H1 (cell line): Measurements from ENCODE around the gene FBXO41. TPM values are rescaled to one million over a fixed set of nuclear protein-coding genes. Genes with fewer than 3 reads are reported as not detected.

ENCODE experiments used
- CTCF ChIA-PET: fragments of 300-600 bp; sonication (Branson Sonifier 250); formaldehyde crosslinking; loops from one replicate; lab custom pipeline; 2021; ENCODE audit not compliant: partially characterized antibody; lab: Charles Lee
- POLR2A ChIA-PET: fragments of 300-600 bp; sonication (Branson Sonifier 250); formaldehyde crosslinking; loops from one replicate; lab custom pipeline; 2021; ENCODE audit warnings: inconsistent platforms; ENCODE audit not compliant: partially characterized antibody; lab: Charles Lee
- DNase-seq, 2 experiments: peaks; one replicate each; pipeline versions ENCODE4 v3.0.0 to v3.0.0-alpha.2; 2010 to 2022; ENCODE audit warnings: low spot score in 2 of 2, low read depth in 1 of 2, mixed read lengths in 1 of 2
- FAIRE-seq: peaks from 2 replicates; lab custom pipeline; 2011; peaks lifted over from hg19 to GRCh38; lab: Jason Lieb, UNC
- H2AFZ ChIP-seq: 2 replicates; pipeline ENCODE4 v1.8.1; 2012; ENCODE audit warnings: low read length, inconsistent platforms
- H2AK5ac ChIP-seq: 2 replicates; pipeline ENCODE4 v1.6.1; 2013; ENCODE audit warnings: low read depth, low read length
- H2BK120ac ChIP-seq: replicated peaks from 2 replicates; pipeline ENCODE3; 2013; ENCODE audit warnings: low read depth, low read length, inconsistent platforms
- H2BK12ac ChIP-seq: 2 replicates; pipeline ENCODE4 v1.6.1; 2013; ENCODE audit warnings: low read depth, low read length
- H2BK15ac ChIP-seq: 2 replicates; pipeline ENCODE4 v1.6.1; 2013; ENCODE audit warnings: low read length
- H2BK20ac ChIP-seq: 2 replicates; pipeline ENCODE4 v1.6.1; 2013; ENCODE audit warnings: low read length
- H2BK5ac ChIP-seq: 2 replicates; pipeline ENCODE4 v1.6.1; 2013; ENCODE audit warnings: low read depth, low read length
- H3K14ac ChIP-seq: 2 replicates; pipeline ENCODE4 v1.6.1; 2013; ENCODE audit warnings: inconsistent platforms; ENCODE audit not compliant: insufficient read length
- H3K18ac ChIP-seq: 2 replicates; pipeline ENCODE4 v1.6.1; 2013; ENCODE audit warnings: low read length; ENCODE audit errors: extremely low read depth
- H3K23ac ChIP-seq: 2 replicates; pipeline ENCODE4 v1.6.1; 2013; ENCODE audit warnings: inconsistent platforms; ENCODE audit not compliant: insufficient read length
- H3K23me2 ChIP-seq: 2 replicates; pipeline ENCODE4 v1.6.1; 2013; ENCODE audit warnings: low read depth, low read length
- H3K27ac ChIP-seq: 2 replicates; pipeline ENCODE4 v1.6.1; 2011; ENCODE audit warnings: low read depth, low read length, inconsistent platforms
- H3K27me3 ChIP-seq, 4 experiments: replicated peaks in 1 of 4; 1 replicate in 1 of 4; 2 replicates in 3 of 4; pipeline versions ENCODE4 v1.6.1 to v1.8.1; 2011 to 2013; ENCODE audit warnings: low read length in 3 of 4, mild to moderate bottlenecking in 3 of 4, inconsistent platforms in 2 of 4, mixed read lengths in 2 of 4, moderate library complexity in 1 of 4; ENCODE audit not compliant: control insufficient read depth in 3 of 4, insufficient read depth in 3 of 4; ENCODE audit errors: extremely low read depth in 1 of 4
- H3K36me3 ChIP-seq, 4 experiments: 2 replicates each; pipeline versions ENCODE4 v1.6.1 to v1.8.1; 2011 to 2013; ENCODE audit warnings: mild to moderate bottlenecking in 4 of 4, low read length in 3 of 4, moderate library complexity in 2 of 4, control low read depth in 1 of 4, inconsistent platforms in 1 of 4; ENCODE audit not compliant: insufficient read depth in 4 of 4, control insufficient read depth in 2 of 4
- H3K4ac ChIP-seq: replicated peaks from 2 replicates; pipeline ENCODE3; 2013; ENCODE audit warnings: low read length, low read depth, mixed read lengths, inconsistent platforms; ENCODE audit not compliant: insufficient read length
- H3K4me1 ChIP-seq, 4 experiments: replicated peaks in 1 of 4; 1 replicate in 1 of 4; 2 replicates in 3 of 4; pipeline versions ENCODE4 v1.6.1 to v1.8.1; 2011 to 2013; ENCODE audit warnings: low read length in 3 of 4, inconsistent platforms in 2 of 4, mixed read lengths in 1 of 4; ENCODE audit not compliant: insufficient read depth in 4 of 4, control insufficient read depth in 3 of 4
- H3K4me2 ChIP-seq, 2 experiments: 2 replicates each; pipeline versions ENCODE4 v1.6.1 to v1.8.1; 2011 to 2013; ENCODE audit warnings: low read depth in 2 of 2, low read length in 2 of 2, control low read depth in 1 of 2, inconsistent platforms in 1 of 2, mild to moderate bottlenecking in 1 of 2; ENCODE audit not compliant: insufficient read depth in 1 of 2
- H3K4me3 ChIP-seq, 4 experiments: fragments of 200-600, 300-600 bp in 1 of 4; sonication (generic), shearing (Covaris generic), sonication (Bioruptor Twin) in 1 of 4; 2 replicates each; pipeline versions ENCODE4 v1.5.1 to v1.8.1; 2011 to 2016; ENCODE audit warnings: low read length in 4 of 4, low read depth in 3 of 4, control low read depth in 2 of 4, inconsistent platforms in 2 of 4, mild to moderate bottlenecking in 2 of 4, mixed read lengths in 1 of 4, moderate library complexity in 1 of 4; ENCODE audit not compliant: insufficient read depth in 2 of 4; ENCODE audit errors: extremely low read depth in 1 of 4
- H3K56ac ChIP-seq: replicated peaks from 2 replicates; pipeline ENCODE3; 2013; ENCODE audit warnings: low read depth, mild to moderate bottlenecking, mixed read lengths, low read length, inconsistent platforms; ENCODE audit not compliant: insufficient read length
- H3K79me1 ChIP-seq: 2 replicates; pipeline ENCODE4 v1.6.1; 2013; ENCODE audit warnings: low read depth, low read length, control low read depth
- H3K79me2 ChIP-seq, 2 experiments: 2 replicates each; pipeline versions ENCODE4 v1.6.1 to v1.8.1; 2012 to 2013; ENCODE audit warnings: low read length in 2 of 2, mild to moderate bottlenecking in 2 of 2, inconsistent platforms in 1 of 2; ENCODE audit not compliant: insufficient read depth in 2 of 2, control insufficient read depth in 1 of 2
- H3K9ac ChIP-seq, 4 experiments: replicated peaks in 1 of 4; 1 replicate in 1 of 4; 2 replicates in 3 of 4; pipeline versions ENCODE4 v1.6.1 to v1.8.1; 2011 to 2013; ENCODE audit warnings: low read depth in 3 of 4, low read length in 3 of 4, control low read depth in 2 of 4, mild to moderate bottlenecking in 2 of 4, moderate library complexity in 2 of 4, inconsistent platforms in 1 of 4; ENCODE audit errors: extremely low read depth in 1 of 4
- H3K9me3 ChIP-seq, 2 experiments: 2 replicates each; pipeline versions ENCODE4 v1.6.1 to v1.8.1; 2012 to 2013; ENCODE audit warnings: mild to moderate bottlenecking in 2 of 2, moderate library complexity in 2 of 2, control low read depth in 1 of 2, inconsistent platforms in 1 of 2, low read depth in 1 of 2, low read length in 1 of 2, mixed read lengths in 1 of 2; ENCODE audit not compliant: insufficient read depth in 2 of 2
- H4K20me1 ChIP-seq, 2 experiments: replicated peaks in 1 of 2; 2 replicates each; pipeline versions ENCODE3 to v1.8.1; 2011 to 2013; ENCODE audit warnings: inconsistent platforms in 2 of 2, low read length in 2 of 2, mild to moderate bottlenecking in 1 of 2; ENCODE audit not compliant: insufficient read depth in 2 of 2, control insufficient read depth in 1 of 2
- H4K5ac ChIP-seq: 2 replicates; pipeline ENCODE4 v1.6.1; 2013; ENCODE audit warnings: low read length, low read depth, mixed read lengths, inconsistent platforms; ENCODE audit not compliant: insufficient read length
- H4K8ac ChIP-seq: 2 replicates; pipeline ENCODE4 v1.8.0; 2013; ENCODE audit warnings: mild to moderate bottlenecking, moderate library complexity, low read length, inconsistent platforms; ENCODE audit not compliant: insufficient read depth; ENCODE audit errors: extremely low read depth
- H4K91ac ChIP-seq: replicated peaks from 2 replicates; pipeline ENCODE3; 2013; ENCODE audit warnings: low read length, mixed read lengths, inconsistent platforms; ENCODE audit not compliant: insufficient read length
- ATF3 ChIP-seq: IDR thresholded peaks from 2 replicates; pipeline ENCODE4 v1.6.1; 2011; ENCODE audit warnings: low read depth, mild to moderate bottlenecking, low read length; ENCODE audit not compliant: insufficient read depth
- BACH1 ChIP-seq: IDR thresholded peaks from 2 replicates; pipeline ENCODE4 v1.6.1; 2012; ENCODE audit warnings: low read length, improper control_type of control experiment
- CBX5 ChIP-seq: fragments of 300-800, 300-1000 bp; sonication (generic); IDR thresholded peaks from 2 replicates; pipeline ENCODE4 v1.7.1; 2016; ENCODE audit warnings: antibody characterized with exemption, low read length, low read depth
- CREB1 ChIP-seq: IDR thresholded peaks from 2 replicates; pipeline ENCODE4 v1.6.1; 2012; ENCODE audit warnings: inconsistent platforms
- EZH2 ChIP-seq: fragments of 200-600 bp; sonication (generic); IDR thresholded peaks from 2 replicates; pipeline ENCODE4 v1.7.1; 2012; ENCODE audit warnings: low read depth, mild to moderate bottlenecking, moderate library complexity, low read length, inconsistent platforms; ENCODE audit not compliant: severe bottlenecking
- HDAC6 ChIP-seq: IDR thresholded peaks from one replicate; pipeline ENCODE4 v1.7.1; 2012; ENCODE audit warnings: low read depth, mild to moderate bottlenecking, inconsistent platforms, low read length, moderate library complexity
- PHF8 ChIP-seq: fragments of 200-600 bp; sonication (generic); conservative IDR thresholded peaks from 2 replicates; pipeline ENCODE4 v1.7.1; 2012; ENCODE audit warnings: low read depth, mild to moderate bottlenecking, inconsistent platforms, low read length, moderate library complexity
- RAD21 ChIP-seq, 2 experiments: IDR thresholded peaks in 1 of 2; conservative IDR thresholded peaks in 1 of 2; 2 replicates each; pipeline ENCODE4 v1.6.1; 2011; ENCODE audit warnings: low read depth in 2 of 2, low read length in 2 of 2, improper control_type of control experiment in 1 of 2, inconsistent platforms in 1 of 2, mild to moderate bottlenecking in 1 of 2, moderate library complexity in 1 of 2
- SRF ChIP-seq: IDR thresholded peaks from 2 replicates; pipeline ENCODE4 v1.6.1; 2011; ENCODE audit warnings: mild to moderate bottlenecking, low read depth, low read length, moderate library complexity
- TAF1 ChIP-seq: IDR thresholded peaks from 2 replicates; pipeline ENCODE4 v1.6.1; 2011; ENCODE audit warnings: mild to moderate bottlenecking, low read depth, low read length
- WGBS, 2 experiments: shearing (Covaris generic) in 1 of 2; methylation state at CpG; one replicate each; pipeline versions ENCODE4 v1.1.6 to v1.1.7; 2013 to 2015; ENCODE audit warnings: low lambda C conversion rate in 2 of 2, mixed read lengths in 2 of 2, inconsistent platforms in 1 of 2, low coverage in 1 of 2, missing lambda C conversion rate in 1 of 2; ENCODE audit not compliant: insufficient replicate concordance in 2 of 2, insufficient coverage in 1 of 2, insufficient read length in 1 of 2; ENCODE audit errors: extremely low coverage in 1 of 2, missing lambda C conversion rate in 1 of 2; 5-methylcytosine and 5-hydroxymethylcytosine counted together
- polyA plus RNA-seq, 7 experiments: library from polyadenylated mRNA; depleted of rRNA in 3 of 7; stranded (reverse) in 5 of 7; unstranded in 2 of 7; fragments of >200 nt in 5 of 7; fragments of 200-250 nt in 2 of 7; gene quantifications; 1 replicate in 5 of 7; 2 replicates in 1 of 7; 4 replicates in 1 of 7; pipeline versions ENCODE4 v1.2.1 to v1.2.3, GENCODE V29; 2011 to 2013; ENCODE audit warnings: missing spikeins in 2 of 7, mixed read lengths in 2 of 7
- total RNA-seq: library from RNA; stranded (reverse); fragmentation: NEBNext Ultra II Directional; extraction: Animal tissue kit (Norgen Biotek cat#: 25700); gene quantifications from 2 replicates; pipeline ENCODE4 v1.2.1, GENCODE V29; 2021

Gene FBXO41
- total and polyA plus RNA-seq, 2 of the 8 experiments (the other 6 are each of a cell fraction or from before 2014, with no cell fraction given), result 11.2 to 14.3 TPM

GRCh38 chr2:73283545-73284295, 558 bp downstream of the FBXO41 start:
- FAIRE-seq, result no peak
- TF ChIP-seq CBX5 (no peak), HDAC6 (no peak), ATF3 (no peak), SRF (no peak), CREB1 (no peak), RAD21 (IDR thresholded peaks at IDR 0.05 in 1 of 2, conservative IDR thresholded peaks at IDR 0.05 in 1 of 2; ENCODE audit: low read depth in 2 of 2, low read length in 2 of 2) (no peak), EZH2 (no peak), TAF1 (no peak), BACH1 (no peak), PHF8 (peak; percentile 53)

More at GRCh38 chr2:73283545-73284295, 558 bp downstream of the FBXO41 start:
- DNase-seq, result peak in 1 of 2 experiments; percentile 78
- Histone ChIP-seq H2BK5ac (peak overlapping the region; percentile 94), H3K4me1 (peaks cover 5 to 17% (median 10%) of the 10 kb centered on the region in 4 experiments), H3K23ac (no peak overlapping the region), H2BK12ac (peak overlapping the region; percentile 97), H3K79me2 (peaks cover 0 to 30% of the 10 kb centered on the region in 2 experiments; a peak in 3 of 4 replicates), H3K27ac (peak overlapping the region; percentile 49; the same call in 1 of the 2 replicates), H3K4me3 (peak overlapping the region; percentile 68 to 92 (median 76)), H3K36me3 (peaks cover 0 to 7% (median 0%) of the 10 kb centered on the region in 4 experiments; a peak in 1 of 8 replicates), H3K79me1 (peaks cover 14% of the 10 kb centered on the region), H3K4ac (peak overlapping the region; percentile 32), H3K56ac (peak overlapping the region; percentile 22), H2AK5ac (peak overlapping the region; percentile 95; the same call in 1 of the 2 replicates), H4K8ac (peak overlapping the region; percentile 90), H3K9ac (peak overlapping the region; percentile 58 to 74 (median 72)), H3K14ac (no peak overlapping the region), H4K5ac (peak overlapping the region; percentile 68), H3K9me3 (no peaks in the 10 kb centered on the region), H3K4me2 (peak overlapping the region; percentile 91 to 95), H4K20me1 (peaks cover 2 to 24% of the 10 kb centered on the region in 2 experiments), H3K27me3 (peaks cover 0 to 20% (median 10%) of the 10 kb centered on the region in 4 experiments; a peak in 6 of 7 replicates), H4K91ac (peak overlapping the region; percentile 75), H3K18ac (peak overlapping the region; percentile 95), H3K23me2 (peaks cover 17% of the 10 kb centered on the region), H2BK120ac (peak overlapping the region; percentile 28), H2AFZ (no peak overlapping the region), H2BK20ac (peak overlapping the region; percentile 61; the same call in 1 of the 2 replicates), H2BK15ac (peak overlapping the region; percentile 25; the same call in 1 of the 2 replicates)
- ChIA-PET CTCF (interaction anchor here (1.0 to 1.2 kb wide), 2 partner anchors 22 to 47 kb away, joined by 3 to 4 read pairs; no protein-coding TSS in a partner anchor), POLR2A (interaction anchor here (0.9 to 1.6 kb wide), 7 partner anchors 9 to 39 kb away, joined by 3 to 5 read pairs (median 4); no protein-coding TSS in a partner anchor)
- 6% methylated on average over 33 of the region's 43 CpGs; no CpG with 5 or more reads in 1 of the 2 experiments for WGBS, 2 experiments
